HG03025 (cell line): ENCODE data around the gene FBLN5.

ENCODE experiments used
- ATAC-seq: cut with Tn5 transposase; IDR thresholded peaks from one replicate; pipeline ENCODE4 v1.9.1; 2021; ENCODE audit warnings: mild to moderate bottlenecking, moderate library complexity; ENCODE audit not compliant: unreplicated experiment, low FRiP score

The FBLN5 gene

GRCh38 chr14:91946622-91947474 lies 646 bp downstream of the FBLN5 start:
- no peak for ATAC-seq

- ATAC-seq: no peak
Measured at GRCh38 chr14:91945751-91946621, 1.5 kb downstream of the FBLN5 start.

- no peak for ATAC-seq
Measured at GRCh38 chr14:91942946-91943345, 4.5 kb downstream of the FBLN5 start.

- ATAC-seq: no peak
Measured at GRCh38 chr14:91942128-91942527, 5.4 kb downstream of the FBLN5 start.

GRCh38 chr14:91940209-91940608 lies 7.3 kb downstream of the FBLN5 start:
- ATAC-seq: no peak

- ATAC-seq: no peak
Measured at GRCh38 chr14:91935586-91935985, 11.9 kb downstream of the FBLN5 start.

- ATAC-seq: no peak
Measured at GRCh38 chr14:91934554-91935285, 12.8 kb downstream of the FBLN5 start.

GRCh38 chr14:91931478-91932088 lies 15.9 kb downstream of the FBLN5 start:
- no peak for ATAC-seq

- no peak for ATAC-seq
Measured at GRCh38 chr14:91929700-91930099, 17.8 kb downstream of the FBLN5 start.

GRCh38 chr14:91927800-91928199 lies 19.7 kb downstream of the FBLN5 start:
- ATAC-seq: no peak

GRCh38 chr14:91927191-91927590 lies 20.3 kb downstream of the FBLN5 start:
- no peak for ATAC-seq

GRCh38 chr14:91926131-91926890 lies 21.2 kb downstream of the FBLN5 start:
- no peak for ATAC-seq

- no peak for ATAC-seq
Measured at GRCh38 chr14:91925727-91926121, 21.8 kb downstream of the FBLN5 start.

- no peak for ATAC-seq
Measured at GRCh38 chr14:91925001-91925726, 22.3 kb downstream of the FBLN5 start.

- no peak for ATAC-seq
Measured at GRCh38 chr14:91920526-91920925, 27.0 kb downstream of the FBLN5 start.

GRCh38 chr14:91919814-91920213 lies 27.7 kb downstream of the FBLN5 start:
- ATAC-seq: no peak

- no peak for ATAC-seq
Measured at GRCh38 chr14:91918186-91918883, 29.2 kb downstream of the FBLN5 start.

- no peak for ATAC-seq
Measured at GRCh38 chr14:91912035-91912434, 35.5 kb downstream of the FBLN5 start.
